ENCODE results near the gene DPYSL3. TPM values are rescaled to one million over a fixed set of nuclear protein-coding genes. Genes with fewer than 3 reads are reported as not detected.
A peak's percentile ranks its signal among the peaks of the same experiment; 100 is the strongest.

DPYSL3 gene
- total RNA-seq, 3 donors from 2014 or later: 12.0 to 134 (median 31.1) TPM

DNA sequence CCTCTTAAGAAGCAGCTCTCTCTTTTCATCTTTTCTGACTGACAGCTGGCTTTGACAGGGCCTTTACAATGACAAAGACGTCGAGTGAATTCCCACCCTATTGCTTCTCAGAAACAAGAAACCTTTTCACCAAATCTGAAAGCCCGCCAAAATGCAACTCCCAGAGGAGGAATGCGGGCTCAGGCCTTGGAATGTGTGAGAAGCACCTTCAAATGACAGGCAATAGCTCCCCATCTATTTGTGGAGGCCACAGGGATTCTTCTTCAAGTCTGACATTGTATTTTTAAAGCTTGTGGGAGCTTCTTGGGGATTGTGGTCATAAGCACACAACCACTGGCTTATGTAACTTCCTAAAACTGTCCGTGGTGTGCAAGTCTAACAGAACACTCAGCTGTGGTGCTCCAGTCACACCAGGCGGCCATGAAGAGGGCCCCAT, 72.7 kb downstream of the DPYSL3 start:
- Histone ChIP-seq H3K4me3 (no peak overlapping the region), H3K4me1 (ENCODE audit: low read depth) (peaks cover 9% of the 10 kb centered on the region), H3K36me3 (ENCODE audit: low read depth) (no peaks in the 10 kb centered on the region), H3K9me3 (no peaks in the 10 kb centered on the region)
- intact Hi-C loops (cut with DNase I, micrococcal nuclease): no loop called here
- ATAC-seq (no peak), DNase-seq (no peak)
- TF ChIP-seq, protein P1, sequence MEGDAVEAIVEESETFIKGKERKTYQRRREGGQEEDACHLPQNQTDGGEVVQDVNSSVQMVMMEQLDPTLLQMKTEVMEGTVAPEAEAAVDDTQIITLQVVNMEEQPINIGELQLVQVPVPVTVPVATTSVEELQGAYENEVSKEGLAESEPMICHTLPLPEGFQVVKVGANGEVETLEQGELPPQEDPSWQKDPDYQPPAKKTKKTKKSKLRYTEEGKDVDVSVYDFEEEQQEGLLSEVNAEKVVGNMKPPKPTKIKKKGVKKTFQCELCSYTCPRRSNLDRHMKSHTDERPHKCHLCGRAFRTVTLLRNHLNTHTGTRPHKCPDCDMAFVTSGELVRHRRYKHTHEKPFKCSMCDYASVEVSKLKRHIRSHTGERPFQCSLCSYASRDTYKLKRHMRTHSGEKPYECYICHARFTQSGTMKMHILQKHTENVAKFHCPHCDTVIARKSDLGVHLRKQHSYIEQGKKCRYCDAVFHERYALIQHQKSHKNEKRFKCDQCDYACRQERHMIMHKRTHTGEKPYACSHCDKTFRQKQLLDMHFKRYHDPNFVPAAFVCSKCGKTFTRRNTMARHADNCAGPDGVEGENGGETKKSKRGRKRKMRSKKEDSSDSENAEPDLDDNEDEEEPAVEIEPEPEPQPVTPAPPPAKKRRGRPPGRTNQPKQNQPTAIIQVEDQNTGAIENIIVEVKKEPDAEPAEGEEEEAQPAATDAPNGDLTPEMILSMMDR (IDR thresholded peaks at IDR 0.05): no peak

DNA sequence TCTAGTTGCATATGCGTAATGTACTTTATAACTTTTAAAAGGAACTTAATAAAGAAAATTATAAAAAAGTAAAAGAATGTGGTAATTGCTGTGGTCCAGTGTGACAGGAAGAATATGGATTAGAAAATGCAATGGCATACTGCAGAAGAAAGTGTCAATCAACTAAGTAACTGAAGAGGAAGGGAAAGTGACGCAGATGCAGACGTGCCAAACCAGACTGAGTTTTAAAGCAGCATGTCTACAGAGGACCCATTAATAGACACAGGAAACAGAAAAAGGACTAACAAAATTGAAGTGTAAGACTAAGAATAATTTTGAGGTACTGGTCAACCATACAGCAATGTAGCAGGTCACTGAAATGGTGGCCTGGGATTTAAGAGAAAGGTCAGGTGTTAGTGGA, 73.3 kb downstream of the DPYSL3 start:
- Histone ChIP-seq H3K4me3 (no peak overlapping the region), H3K36me3 (ENCODE audit: low read depth) (no peaks in the 10 kb centered on the region), H3K9me3 (no peaks in the 10 kb centered on the region), H3K4me1 (ENCODE audit: low read depth) (peaks cover 9% of the 10 kb centered on the region)
- no peak for ATAC-seq
- intact Hi-C loops (cut with DNase I, micrococcal nuclease): no loop called here
- TF ChIP-seq, protein P1 (IDR thresholded peaks at IDR 0.05): no peak
- no peak for DNase-seq

DNA sequence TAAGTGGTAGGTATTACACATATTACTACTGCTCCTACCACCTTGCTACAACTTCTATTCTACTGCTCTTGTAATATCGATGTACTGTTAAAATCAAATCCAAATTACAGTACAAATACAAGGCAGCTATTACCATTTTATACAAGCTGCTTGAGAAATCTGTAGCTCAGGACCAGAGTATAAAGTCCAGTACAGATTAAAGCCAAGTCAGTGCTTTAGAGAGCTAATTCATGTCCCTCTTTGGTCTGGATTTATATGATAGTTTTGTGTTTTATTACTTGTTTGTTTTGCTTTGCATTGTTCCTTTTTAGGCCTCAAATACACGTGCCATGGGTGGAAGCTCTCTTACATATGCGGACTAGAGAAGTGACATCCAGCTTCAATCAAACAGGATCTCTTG, 75.8 kb downstream of the DPYSL3 start:
- peak in 1 of 3 donors; percentile 34 for DNase-seq
- H3K4me3 ChIP-seq: no peak overlapping the region
- peaks cover 9% of the 10 kb centered on the region for H3K4me1 ChIP-seq (ENCODE audit: low read depth)
- TF ChIP-seq, protein P1 (IDR thresholded peaks at IDR 0.05): no peak
- intact Hi-C loops (cut with DNase I, micrococcal nuclease): no loop called here
- peak; percentile 89 for ATAC-seq
- no peaks in the 10 kb centered on the region for H3K9me3 ChIP-seq
- H3K36me3 ChIP-seq (ENCODE audit: low read depth): no peaks in the 10 kb centered on the region

DNA sequence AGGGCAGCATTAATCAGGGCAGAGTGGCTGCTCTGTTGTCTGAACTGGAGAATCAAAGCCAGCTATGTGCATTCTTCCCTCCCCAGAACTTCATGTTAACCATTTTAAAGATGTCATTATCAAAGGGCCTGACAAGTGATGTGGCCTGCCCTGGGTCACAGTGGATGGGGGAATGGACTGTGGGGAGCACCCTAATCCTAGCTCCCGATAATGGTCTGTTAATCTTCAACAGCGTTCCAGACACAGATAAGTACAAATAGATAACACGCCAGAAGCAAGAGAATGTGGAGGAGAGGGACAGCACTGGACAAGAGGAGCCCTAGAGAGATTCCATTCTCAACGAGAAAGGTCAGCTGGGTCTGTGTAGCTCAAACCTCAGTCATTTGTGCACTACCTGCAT, 77.5 kb downstream of the DPYSL3 start:
- no peak for ATAC-seq
- peaks cover 9% of the 10 kb centered on the region for H3K4me1 ChIP-seq (ENCODE audit: low read depth)
- H3K4me3 ChIP-seq: no peak overlapping the region
- intact Hi-C loops (cut with DNase I, micrococcal nuclease): no loop called here
- TF ChIP-seq, protein P1 (IDR thresholded peaks at IDR 0.05): no peak
- no peaks in the 10 kb centered on the region for H3K9me3 ChIP-seq
- no peaks in the 10 kb centered on the region for H3K36me3 ChIP-seq (ENCODE audit: low read depth)
- no peak for DNase-seq

DNA sequence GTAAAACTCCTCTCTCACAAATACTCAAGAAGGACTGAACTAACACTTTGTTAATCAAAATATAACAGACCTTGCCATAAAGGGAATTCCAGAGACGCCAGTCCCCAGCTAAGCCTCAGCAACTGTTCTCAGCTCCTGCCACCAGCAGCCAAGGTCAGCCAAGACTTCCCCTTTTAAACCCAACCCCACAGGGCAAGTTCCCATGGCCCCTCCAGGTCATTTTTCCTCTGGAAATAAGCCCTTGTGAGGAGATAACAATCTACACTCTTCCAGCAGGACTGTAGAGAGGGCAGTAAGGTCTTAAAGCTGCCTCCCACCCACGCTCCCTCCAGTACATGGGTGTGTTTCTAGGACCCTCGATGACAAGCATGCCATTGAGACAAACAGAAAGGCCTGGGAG, 78.3 kb downstream of the DPYSL3 start:
- no peaks in the 10 kb centered on the region for H3K9me3 ChIP-seq
- DNase-seq (no peak), ATAC-seq (no peak)
- H3K4me3 ChIP-seq: no peak overlapping the region
- TF ChIP-seq, protein P1 (IDR thresholded peaks at IDR 0.05): no peak
- no peaks in the 10 kb centered on the region for H3K36me3 ChIP-seq (ENCODE audit: low read depth)
- peaks cover 9% of the 10 kb centered on the region for H3K4me1 ChIP-seq (ENCODE audit: low read depth)
- intact Hi-C loops (cut with DNase I, micrococcal nuclease): no loop called here

DNA sequence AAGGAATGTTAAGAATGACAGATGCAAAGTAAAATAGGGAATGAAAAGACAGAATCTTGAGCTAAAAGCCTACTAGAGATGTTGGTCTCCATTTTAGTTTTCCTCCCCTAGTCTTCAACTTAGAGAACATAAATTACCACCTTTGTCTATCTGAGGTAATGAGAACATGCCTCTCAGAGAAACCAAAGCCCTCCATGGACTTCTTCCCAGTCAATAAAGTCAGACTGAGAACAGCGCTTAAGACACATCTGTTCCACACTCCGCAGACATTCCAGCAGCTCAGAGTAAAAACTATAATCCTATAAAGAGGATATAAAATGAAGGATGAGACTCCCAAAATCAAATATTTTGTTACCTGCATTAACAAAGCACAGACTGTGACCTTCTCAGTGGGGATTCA, 79.2 kb downstream of the DPYSL3 start:
- Histone ChIP-seq H3K9me3 (no peaks in the 10 kb centered on the region), H3K4me3 (no peak overlapping the region), H3K4me1 (ENCODE audit: low read depth) (peaks cover 9% of the 10 kb centered on the region), H3K36me3 (ENCODE audit: low read depth) (no peaks in the 10 kb centered on the region)
- TF ChIP-seq, protein P1 (IDR thresholded peaks at IDR 0.05): no peak
- ATAC-seq (no peak), DNase-seq (no peak)
- intact Hi-C loops (cut with DNase I, micrococcal nuclease): no loop called here

Measured in mucosa of descending colon (tissue), 3 donors.